HCT116 (cell line): ENCODE results near the gene ALDH9A1. TPM values are rescaled to one million over a fixed set of nuclear protein-coding genes. Genes with fewer than 3 reads are reported as not detected.

Experiments
- ATAC-seq: fragments of 200-7000 bp; cut with Tn5 transposase; 2 replicates; pipeline ENCODE4 v1.9.1; 2020; ENCODE audit warnings: mild to moderate bottlenecking, moderate library complexity
- BruUV-seq: library from RNA; stranded (reverse); fragments of 400-500 nt; replicated peaks from 2 replicates; lab custom pipeline; 2021; lab: Mats Ljungman, UMichigan
- CTCF ChIA-PET: fragments of 300-600 bp; sonication (Branson Sonifier 250); formaldehyde crosslinking; loops from one replicate; lab custom pipeline; 2021; ENCODE audit warnings: antibody characterized with exemption; lab: Charles Lee
- POLR2A ChIA-PET: fragments of 300-600, 350-600 bp; sonication (Branson Sonifier 250); formaldehyde crosslinking; loops from one replicate; lab custom pipeline; 2021; ENCODE audit warnings: antibody characterized with exemption; lab: Charles Lee
- RAD21 ChIA-PET, 2 experiments: fragments of 300-600 bp; sonication (Branson Sonifier 250); formaldehyde crosslinking; loops; one replicate each; lab custom pipeline; 2023; ENCODE audit warnings: low total read pairs in 2 of 2; ENCODE audit not compliant: uncharacterized antibody in 2 of 2, unreplicated experiment in 2 of 2, low non-redundant PET in 1 of 2; lab: Charles Lee
- DNase-seq: peaks from one replicate; pipeline ENCODE4 v3.0.0-alpha.2; 2010; ENCODE audit warnings: low read depth, low spot score
- H2AFZ ChIP-seq: fragments of 200-600 bp; shearing (Covaris generic), sonication (generic); 2 replicates; pipeline ENCODE4 v1.6.1; 2017; ENCODE audit warnings: low read depth, mixed run types, mixed read lengths, antibody characterized with exemption, low read length; ENCODE audit not compliant: poor library complexity, severe bottlenecking
- H3K27ac ChIP-seq: 2 replicates; pipeline ENCODE4 v1.5.1; 2012; ENCODE audit warnings: low read depth, low read length
- H3K27me3 ChIP-seq: fragments of 200-600 bp; sonication (generic); 2 replicates; pipeline ENCODE4 v1.6.1; 2016; ENCODE audit warnings: mixed run types, low read length, mixed read lengths; ENCODE audit not compliant: insufficient read depth
- H3K36me3 ChIP-seq, 2 experiments: fragments of 200-500 bp in 1 of 2; fragments of 200-600 bp in 1 of 2; sonication (Bioruptor generic) in 1 of 2; sonication (generic) in 1 of 2; 2 replicates each; pipeline versions ENCODE4 v1.5.1 to v1.6.1; 2014 to 2016; ENCODE audit warnings: low read length in 2 of 2, inconsistent platforms in 1 of 2, mixed read lengths in 1 of 2, mixed run types in 1 of 2; ENCODE audit not compliant: insufficient read depth in 2 of 2, control insufficient read depth in 1 of 2
- H3K4me1 ChIP-seq, 2 experiments: fragments of 200-600 bp in 1 of 2; sonication (generic) in 1 of 2; 2 replicates each; pipeline versions ENCODE4 v1.5.1 to v1.6.1; 2012 to 2017; ENCODE audit warnings: low read length in 2 of 2, inconsistent platforms in 1 of 2, mild to moderate bottlenecking in 1 of 2, mixed read lengths in 1 of 2, mixed run types in 1 of 2, moderate library complexity in 1 of 2; ENCODE audit not compliant: insufficient read depth in 2 of 2, control insufficient read depth in 1 of 2
- H3K4me2 ChIP-seq: fragments of 200-600 bp; sonication (generic); 2 replicates; pipeline ENCODE4 v1.6.1; 2017; ENCODE audit warnings: mixed run types, low read length, mixed read lengths
- H3K4me3 ChIP-seq, 2 experiments: fragments of 200-600 bp in 1 of 2; sonication (generic) in 1 of 2; replicated peaks in 1 of 2; 2 replicates each; pipeline ENCODE4 v1.5.1; 2011 to 2016; ENCODE audit warnings: low read length in 2 of 2, control low read depth in 1 of 2, low read depth in 1 of 2, mild to moderate bottlenecking in 1 of 2, mixed read lengths in 1 of 2, mixed run types in 1 of 2
- H3K79me2 ChIP-seq: fragments of 200-600 bp; sonication (generic); 2 replicates; pipeline ENCODE4 v1.6.1; 2017; ENCODE audit warnings: mild to moderate bottlenecking, mixed run types, low read length, moderate library complexity, mixed read lengths; ENCODE audit not compliant: insufficient read depth
- H3K9ac ChIP-seq: fragments of 200-600 bp; sonication (generic); 2 replicates; pipeline ENCODE4 v1.6.1; 2016; ENCODE audit warnings: low read length, mixed read lengths
- H3K9me2 ChIP-seq: fragments of 200-600 bp; sonication (generic), shearing (Covaris generic); 2 replicates; pipeline ENCODE4 v1.6.1; 2017; ENCODE audit warnings: mixed run types, mild to moderate bottlenecking, moderate library complexity; ENCODE audit not compliant: insufficient read depth
- H3K9me3 ChIP-seq, 2 experiments: fragments of 200-500 bp in 1 of 2; fragments of 200-600 bp in 1 of 2; sonication (Bioruptor generic) in 1 of 2; sonication (generic) in 1 of 2; 2 replicates each; pipeline ENCODE4 v1.6.1; 2014 to 2017; ENCODE audit warnings: low read length in 2 of 2, mixed read lengths in 2 of 2, inconsistent platforms in 1 of 2, low read depth in 1 of 2, mild to moderate bottlenecking in 1 of 2, mixed run types in 1 of 2, moderate library complexity in 1 of 2; ENCODE audit not compliant: control insufficient read depth in 1 of 2, insufficient read depth in 1 of 2
- H4K20me1 ChIP-seq: fragments of 200-600 bp; sonication (generic), shearing (Covaris generic); 2 replicates; pipeline ENCODE4 v1.6.1; 2017; ENCODE audit warnings: mixed run types, mild to moderate bottlenecking, moderate library complexity; ENCODE audit not compliant: insufficient read depth
- CBX3 ChIP-seq: IDR thresholded peaks from 2 replicates; pipeline ENCODE4 v1.6.1; 2012; ENCODE audit warnings: low read depth
- CEBPB ChIP-seq: IDR thresholded peaks from 2 replicates; pipeline ENCODE4 v1.6.1; 2012; ENCODE audit warnings: low read depth
- ELF1 ChIP-seq: IDR thresholded peaks from 2 replicates; pipeline ENCODE4 v1.6.1; 2012; ENCODE audit warnings: low read depth, borderline replicate concordance
- EZH2 ChIP-seq: fragments of 200-600 bp; sonication (generic); IDR thresholded peaks from 2 replicates; pipeline ENCODE4 v1.6.1; 2017; ENCODE audit warnings: antibody characterized with exemption, mixed run types
- EZH2phosphoT487 ChIP-seq: fragments of 200-600 bp; IDR thresholded peaks from 2 replicates; pipeline ENCODE4 v1.6.1; 2018; ENCODE audit warnings: antibody characterized with exemption, borderline replicate concordance
- FOSL1 ChIP-seq: IDR thresholded peaks from 2 replicates; pipeline ENCODE4 v1.6.1; 2012; ENCODE audit warnings: low read depth
- JUND ChIP-seq: IDR thresholded peaks from 2 replicates; pipeline ENCODE4 v1.6.1; 2012
- POLR2A ChIP-seq: IDR thresholded peaks from 2 replicates; pipeline ENCODE4 v1.7.0; 2011; ENCODE audit warnings: borderline replicate concordance; ENCODE audit not compliant: insufficient read depth, insufficient read length; ENCODE audit errors: extremely low read depth
- POLR2AphosphoS5 ChIP-seq: IDR thresholded peaks from 2 replicates; pipeline ENCODE4 v1.6.1; 2011; ENCODE audit warnings: mild to moderate bottlenecking, low read depth, low read length, moderate library complexity
- SIN3A ChIP-seq: IDR thresholded peaks from 2 replicates; pipeline ENCODE4 v1.6.1; 2012; ENCODE audit warnings: low read depth
- SRF ChIP-seq: IDR thresholded peaks from 2 replicates; pipeline ENCODE4 v1.6.1; 2012; ENCODE audit warnings: low read depth
- TCF7L2 ChIP-seq: IDR thresholded peaks from 2 replicates; pipeline ENCODE4 v1.7.0; 2011; ENCODE audit warnings: borderline replicate concordance, inconsistent platforms; ENCODE audit not compliant: insufficient read depth, insufficient read length; ENCODE audit errors: extremely low read depth
- YY1 ChIP-seq: IDR thresholded peaks from 2 replicates; pipeline ENCODE4 v1.6.1; 2011; ENCODE audit warnings: low read length, low read depth, moderate library complexity, mild to moderate bottlenecking; ENCODE audit not compliant: insufficient replicate concordance; ENCODE audit errors: extremely low read depth
- ZFX ChIP-seq: fragments of 450-650 bp; IDR thresholded peaks from 2 replicates; pipeline ENCODE4 v1.6.1; 2017
- ZNF274 ChIP-seq: fragments of 200-500 bp; sonication (Bioruptor generic); IDR thresholded peaks from 2 replicates; pipeline ENCODE4 v1.6.1; 2014; ENCODE audit warnings: mild to moderate bottlenecking, low read depth, low read length, inconsistent platforms
- intact Hi-C: fragments of 100-400 bp; cut with micrococcal nuclease; formaldehyde crosslinking; loops from 2 replicates; pipeline ENCODE4 v1.10.0; 2022
- total RNA-seq: library from RNA; stranded (reverse); gene quantifications from one replicate; pipeline ENCODE4 v1.2.1, GENCODE V29; 2021; ENCODE audit not compliant: unreplicated experiment
- TF ChIP-seq, protein P1 (sequence below): IDR thresholded peaks from 2 replicates; pipeline ENCODE4 v1.6.1; 2012
- TF ChIP-seq, protein P2 (sequence below): IDR thresholded peaks from 2 replicates; pipeline ENCODE4 v1.6.1; 2012
- TF ChIP-seq, protein P3 (sequence below): IDR thresholded peaks from 2 replicates; pipeline ENCODE4 v1.6.1; 2011; ENCODE audit warnings: mild to moderate bottlenecking, low read length, moderate library complexity; ENCODE audit not compliant: insufficient replicate concordance; ENCODE audit errors: extremely low read depth

ALDH9A1 gene
- total RNA-seq, 1 experiment from 2014 or later = 46.0 TPM

DNA sequence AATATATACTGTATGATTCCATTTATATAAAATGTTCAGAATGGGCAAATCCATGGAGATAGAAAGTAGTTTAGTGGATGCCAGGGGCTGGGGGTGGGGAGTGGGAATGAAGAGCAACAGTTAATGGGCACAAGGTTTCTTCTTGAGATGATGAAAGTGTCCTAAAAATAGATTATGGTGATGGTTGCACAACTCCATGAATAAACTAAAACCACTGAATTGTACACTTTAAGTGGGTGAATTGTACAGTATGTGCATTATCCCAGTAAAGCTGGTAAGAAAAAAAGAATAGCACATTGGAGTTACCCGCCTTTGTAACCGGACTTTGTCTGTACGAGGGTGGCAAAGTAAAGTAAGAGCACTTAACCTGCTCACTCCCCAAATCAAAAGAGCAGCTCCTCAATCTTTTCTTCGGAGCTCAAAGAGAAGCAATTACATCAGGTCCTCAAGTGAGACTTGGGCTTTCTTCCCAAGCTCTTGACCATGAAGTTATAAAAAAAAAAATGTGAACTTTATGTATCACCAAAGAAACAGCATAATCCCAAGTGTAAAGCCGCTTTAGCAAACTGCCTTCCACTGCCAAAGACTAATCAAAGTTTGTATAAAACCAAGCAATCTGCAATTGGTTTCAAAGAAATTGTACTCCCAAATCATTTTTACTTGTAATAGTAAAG lies 32.1 kb downstream of the ALDH9A1 start:
- RAD21 ChIA-PET = no interaction called here
- Histone ChIP-seq H3K79me2 (no peaks in the 10 kb centered on the region), H3K36me3 (peaks cover 24 to 32% of the 10 kb centered on the region in 2 experiments; a peak in 3 of 4 replicates), H3K27me3 (no peaks in the 10 kb centered on the region), H3K9ac (no peak overlapping the region), H3K9me2 (no peaks in the 10 kb centered on the region), H3K4me1 (no peaks in the 10 kb centered on the region), H4K20me1 (no peaks in the 10 kb centered on the region), H2AFZ (no peak overlapping the region), H3K27ac (no peak overlapping the region), H3K9me3 (no peaks in the 10 kb centered on the region), H3K4me3 (no peak overlapping the region)
- CTCF ChIA-PET = no interaction called here
- DNase-seq (no peak), ATAC-seq (no peak)
- intact Hi-C loops = no loop called here
- BruUV-seq = no TSS peak
- POLR2A ChIA-PET = no interaction called here
- TF ChIP-seq TCF7L2 (no peak), SRF (no peak), ZFX (no peak), FOSL1 (no peak), POLR2AphosphoS5 (no peak), ZNF274 (no peak), CEBPB (no peak)
- TF ChIP-seq, protein P1, sequence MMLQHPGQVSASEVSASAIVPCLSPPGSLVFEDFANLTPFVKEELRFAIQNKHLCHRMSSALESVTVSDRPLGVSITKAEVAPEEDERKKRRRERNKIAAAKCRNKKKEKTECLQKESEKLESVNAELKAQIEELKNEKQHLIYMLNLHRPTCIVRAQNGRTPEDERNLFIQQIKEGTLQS = no peak
- TF ChIP-seq, all 23 proteins: peak for 0
- H3K4me2 ChIP-seq = no peak overlapping the region

DNA sequence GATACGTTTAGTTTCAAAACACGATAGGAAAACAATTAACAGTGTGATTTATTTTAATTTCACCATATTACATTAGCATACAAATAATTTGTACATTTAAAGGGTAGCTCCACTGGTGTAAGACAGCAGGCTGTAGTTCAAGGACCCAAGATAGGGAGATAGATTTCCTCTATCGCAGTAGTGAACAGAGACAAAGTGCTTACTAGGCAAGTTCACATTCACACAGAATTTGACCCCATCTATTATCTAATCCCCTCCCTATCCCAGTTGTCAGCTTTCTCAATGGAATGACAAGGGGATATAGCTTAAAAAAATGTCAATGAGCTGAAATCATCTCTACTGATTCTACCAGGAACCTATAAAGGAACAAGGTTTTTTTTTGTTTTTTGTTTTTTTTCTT lies 36.2 kb downstream of the ALDH9A1 start:
- Histone ChIP-seq H3K36me3 (peaks cover 9 to 23% of the 10 kb centered on the region in 2 experiments; a peak in 3 of 4 replicates), H3K27ac (no peak overlapping the region), H3K9me2 (no peaks in the 10 kb centered on the region), H2AFZ (no peak overlapping the region), H3K9me3 (no peaks in the 10 kb centered on the region), H3K4me1 (no peaks in the 10 kb centered on the region), H4K20me1 (no peaks in the 10 kb centered on the region), H3K4me2 (no peak overlapping the region), H3K79me2 (no peaks in the 10 kb centered on the region), H3K9ac (no peak overlapping the region), H3K4me3 (no peak overlapping the region), H3K27me3 (no peaks in the 10 kb centered on the region)
- DNase-seq (no peak), ATAC-seq (no peak)
- intact Hi-C loops = no loop called here
- no TSS peak for BruUV-seq
- TF ChIP-seq POLR2A (no peak), EZH2phosphoT487 (no peak), ZNF274 (no peak), JUND (no peak), CBX3 (no peak), SRF (no peak), ELF1 (no peak), EZH2 (no peak), SIN3A (no peak), TCF7L2 (no peak), FOSL1 (no peak), YY1 (no peak)
- TF ChIP-seq, protein P2, sequence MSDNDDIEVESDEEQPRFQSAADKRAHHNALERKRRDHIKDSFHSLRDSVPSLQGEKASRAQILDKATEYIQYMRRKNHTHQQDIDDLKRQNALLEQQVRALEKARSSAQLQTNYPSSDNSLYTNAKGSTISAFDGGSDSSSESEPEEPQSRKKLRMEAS = no peak
- TF ChIP-seq, protein P3, sequence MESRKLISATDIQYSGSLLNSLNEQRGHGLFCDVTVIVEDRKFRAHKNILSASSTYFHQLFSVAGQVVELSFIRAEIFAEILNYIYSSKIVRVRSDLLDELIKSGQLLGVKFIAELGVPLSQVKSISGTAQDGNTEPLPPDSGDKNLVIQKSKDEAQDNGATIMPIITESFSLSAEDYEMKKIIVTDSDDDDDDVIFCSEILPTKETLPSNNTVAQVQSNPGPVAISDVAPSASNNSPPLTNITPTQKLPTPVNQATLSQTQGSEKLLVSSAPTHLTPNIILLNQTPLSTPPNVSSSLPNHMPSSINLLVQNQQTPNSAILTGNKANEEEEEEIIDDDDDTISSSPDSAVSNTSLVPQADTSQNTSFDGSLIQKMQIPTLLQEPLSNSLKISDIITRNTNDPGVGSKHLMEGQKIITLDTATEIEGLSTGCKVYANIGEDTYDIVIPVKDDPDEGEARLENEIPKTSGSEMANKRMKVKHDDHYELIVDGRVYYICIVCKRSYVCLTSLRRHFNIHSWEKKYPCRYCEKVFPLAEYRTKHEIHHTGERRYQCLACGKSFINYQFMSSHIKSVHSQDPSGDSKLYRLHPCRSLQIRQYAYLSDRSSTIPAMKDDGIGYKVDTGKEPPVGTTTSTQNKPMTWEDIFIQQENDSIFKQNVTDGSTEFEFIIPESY = no peak
- TF ChIP-seq, protein P1 = no peak
- POLR2A ChIA-PET = no interaction called here
- RAD21 ChIA-PET = no interaction called here
- CTCF ChIA-PET = no interaction called here
